ENCODE results near the gene AUTS2. TPM values are rescaled to one million over a fixed set of nuclear protein-coding genes. Genes with fewer than 3 reads are reported as not detected.

Gene AUTS2
- total and polyA plus RNA-seq, 2 donors (not counting 1 experiment from before 2014, with no cell fraction given), result 0.60 to 9.1 TPM

DNA sequence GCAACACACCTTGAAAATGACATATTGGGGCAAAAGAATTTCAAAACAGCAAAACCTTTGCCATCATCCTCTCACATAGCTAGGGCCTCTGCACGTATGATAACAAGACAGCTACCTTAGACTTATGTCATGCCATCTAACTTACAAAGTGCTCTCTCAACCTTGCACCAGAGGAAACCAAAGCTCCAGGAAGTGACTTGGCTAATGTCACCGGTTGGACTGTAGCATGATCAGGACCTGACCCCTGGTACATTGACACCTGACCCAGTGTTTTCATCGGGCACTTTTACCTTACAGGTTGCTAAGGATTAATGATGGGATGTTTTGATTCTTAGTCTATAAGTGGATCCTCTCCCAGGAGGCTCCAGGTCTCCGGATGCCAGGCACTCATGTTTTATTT is 1003.8 kb downstream of the AUTS2 start:
- TF ChIP-seq, protein P1, sequence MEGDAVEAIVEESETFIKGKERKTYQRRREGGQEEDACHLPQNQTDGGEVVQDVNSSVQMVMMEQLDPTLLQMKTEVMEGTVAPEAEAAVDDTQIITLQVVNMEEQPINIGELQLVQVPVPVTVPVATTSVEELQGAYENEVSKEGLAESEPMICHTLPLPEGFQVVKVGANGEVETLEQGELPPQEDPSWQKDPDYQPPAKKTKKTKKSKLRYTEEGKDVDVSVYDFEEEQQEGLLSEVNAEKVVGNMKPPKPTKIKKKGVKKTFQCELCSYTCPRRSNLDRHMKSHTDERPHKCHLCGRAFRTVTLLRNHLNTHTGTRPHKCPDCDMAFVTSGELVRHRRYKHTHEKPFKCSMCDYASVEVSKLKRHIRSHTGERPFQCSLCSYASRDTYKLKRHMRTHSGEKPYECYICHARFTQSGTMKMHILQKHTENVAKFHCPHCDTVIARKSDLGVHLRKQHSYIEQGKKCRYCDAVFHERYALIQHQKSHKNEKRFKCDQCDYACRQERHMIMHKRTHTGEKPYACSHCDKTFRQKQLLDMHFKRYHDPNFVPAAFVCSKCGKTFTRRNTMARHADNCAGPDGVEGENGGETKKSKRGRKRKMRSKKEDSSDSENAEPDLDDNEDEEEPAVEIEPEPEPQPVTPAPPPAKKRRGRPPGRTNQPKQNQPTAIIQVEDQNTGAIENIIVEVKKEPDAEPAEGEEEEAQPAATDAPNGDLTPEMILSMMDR (conservative IDR thresholded peaks at IDR 0.05 in 1 of 2, IDR thresholded peaks at IDR 0.05 in 1 of 2; ENCODE audit: low read depth in 1 of 2, low read length in 2 of 2), result no peak
- TF ChIP-seq EZH2 (IDR thresholded peaks at IDR 0.05; ENCODE audit: low read length, missing control alignments), result no peak
- DNase-seq (ENCODE audit: low read depth in 2 of 2), result no peak

DNA sequence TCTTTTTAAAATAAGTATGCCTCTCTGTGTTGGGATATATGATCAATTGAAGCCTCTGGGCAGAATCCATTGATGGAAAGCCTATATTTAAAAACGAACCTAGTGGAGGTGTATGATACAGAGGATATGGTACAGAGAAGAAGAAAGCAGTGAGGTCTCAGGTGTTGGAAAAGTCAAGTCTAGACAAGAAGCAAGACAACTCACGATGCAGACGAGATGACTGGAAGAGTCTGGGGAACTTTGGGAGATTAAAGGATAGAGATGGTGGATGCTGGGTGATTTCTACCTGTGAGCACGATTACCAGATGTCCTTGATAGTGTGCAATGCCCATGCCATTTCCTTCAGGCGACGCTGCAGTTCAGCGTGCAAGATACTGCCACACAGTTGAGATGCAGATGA is 1009.0 kb downstream of the AUTS2 start:
- Histone ChIP-seq H3K79me2 (ENCODE audit: control insufficient read depth, insufficient read depth, low read length) (no peaks in the 10 kb centered on the region), H3K4me1 (ENCODE audit: control insufficient read depth, extremely low read depth, insufficient read depth, low read length) (no peaks in the 10 kb centered on the region), H2AFZ (ENCODE audit: low read length) (no peak overlapping the region), H3K4me3 (replicated peaks in 1 of 4; ENCODE audit: control extremely low read depth in 1 of 4, insufficient read depth in 1 of 4, low read depth in 3 of 4, low read length in 4 of 4) (no peak overlapping the region), H4K20me1 (ENCODE audit: control insufficient read depth, extremely low read depth, insufficient read depth, low read length) (no peaks in the 10 kb centered on the region), H3K27ac (ENCODE audit: insufficient read depth, low read length) (no peak overlapping the region), H3K9ac (ENCODE audit: insufficient read depth, low read length) (no peak overlapping the region), H3K4me2 (ENCODE audit: extremely low read depth, insufficient read depth, low read length) (no peak overlapping the region), H3K36me3 (ENCODE audit: control insufficient read depth, insufficient read depth, low read length) (no peaks in the 10 kb centered on the region), H3K9me3 (ENCODE audit: control insufficient read depth, insufficient read depth, low read depth, low read length) (no peaks in the 10 kb centered on the region), H3K27me3 (ENCODE audit: control insufficient read depth, insufficient read depth, low read length) (no peaks in the 10 kb centered on the region)
- no peak for TF ChIP-seq EZH2 (IDR thresholded peaks at IDR 0.05; ENCODE audit: low read length, missing control alignments)
- TF ChIP-seq, protein P1 (conservative IDR thresholded peaks at IDR 0.05 in 1 of 2, IDR thresholded peaks at IDR 0.05 in 1 of 2; ENCODE audit: low read depth in 1 of 2, low read length in 2 of 2), result no peak
- no peak for DNase-seq (ENCODE audit: low read depth in 2 of 2)

More for the DNA sequence above, 1003.8 kb downstream of the AUTS2 start:
- no peaks in the 10 kb centered on the region for H3K36me3 ChIP-seq (ENCODE audit: control insufficient read depth, insufficient read depth, low read length)
- no peak overlapping the region for H3K4me3 ChIP-seq (replicated peaks in 1 of 4; ENCODE audit: control extremely low read depth in 1 of 4, insufficient read depth in 1 of 4, low read depth in 3 of 4, low read length in 4 of 4)
- H3K9ac ChIP-seq (ENCODE audit: insufficient read depth, low read length), result no peak overlapping the region
- no peaks in the 10 kb centered on the region for H4K20me1 ChIP-seq (ENCODE audit: control insufficient read depth, extremely low read depth, insufficient read depth, low read length)
- no peak overlapping the region for H3K4me2 ChIP-seq (ENCODE audit: extremely low read depth, insufficient read depth, low read length)
- no peaks in the 10 kb centered on the region for H3K4me1 ChIP-seq (ENCODE audit: control insufficient read depth, extremely low read depth, insufficient read depth, low read length)
- H3K79me2 ChIP-seq (ENCODE audit: control insufficient read depth, insufficient read depth, low read length), result no peaks in the 10 kb centered on the region
- no peak overlapping the region for H3K27ac ChIP-seq (ENCODE audit: insufficient read depth, low read length)
- no peaks in the 10 kb centered on the region for H3K9me3 ChIP-seq (ENCODE audit: control insufficient read depth, insufficient read depth, low read depth, low read length)
- H3K27me3 ChIP-seq (ENCODE audit: control insufficient read depth, insufficient read depth, low read length), result no peaks in the 10 kb centered on the region
- H2AFZ ChIP-seq (ENCODE audit: low read length), result no peak overlapping the region

DNA sequence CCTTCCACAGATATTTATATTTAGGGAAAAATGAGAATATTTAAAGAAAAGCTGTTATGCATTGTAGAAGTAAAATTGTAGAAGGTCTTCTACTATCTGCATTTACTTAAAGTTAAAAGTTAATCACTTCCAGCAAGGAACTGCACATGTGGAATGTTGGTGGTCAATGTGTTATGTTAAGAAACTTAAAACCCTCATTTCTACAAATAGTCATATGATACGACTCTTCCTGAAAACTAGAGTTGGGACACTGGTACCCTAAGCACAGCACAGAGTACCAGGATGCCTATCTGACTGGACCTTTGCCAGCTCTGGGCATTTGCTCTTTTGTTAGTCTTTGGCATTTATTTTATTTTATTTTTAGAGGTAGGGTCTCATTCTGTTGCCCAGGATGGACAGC is 1009.5 kb downstream of the AUTS2 start:
- H3K9me3 ChIP-seq (ENCODE audit: control insufficient read depth, insufficient read depth, low read depth, low read length), result no peaks in the 10 kb centered on the region
- no peaks in the 10 kb centered on the region for H3K79me2 ChIP-seq (ENCODE audit: control insufficient read depth, insufficient read depth, low read length)

More for the DNA sequence above, 1009.5 kb downstream of the AUTS2 start:
- Histone ChIP-seq H3K4me1 (ENCODE audit: control insufficient read depth, extremely low read depth, insufficient read depth, low read length) (no peaks in the 10 kb centered on the region), H3K27me3 (ENCODE audit: control insufficient read depth, insufficient read depth, low read length) (no peaks in the 10 kb centered on the region), H2AFZ (ENCODE audit: low read length) (no peak overlapping the region), H3K9ac (ENCODE audit: insufficient read depth, low read length) (no peak overlapping the region), H4K20me1 (ENCODE audit: control insufficient read depth, extremely low read depth, insufficient read depth, low read length) (no peaks in the 10 kb centered on the region), H3K27ac (ENCODE audit: insufficient read depth, low read length) (no peak overlapping the region), H3K4me3 (replicated peaks in 1 of 4; ENCODE audit: control extremely low read depth in 1 of 4, insufficient read depth in 1 of 4, low read depth in 3 of 4, low read length in 4 of 4) (no peak overlapping the region), H3K36me3 (ENCODE audit: control insufficient read depth, insufficient read depth, low read length) (no peaks in the 10 kb centered on the region), H3K4me2 (ENCODE audit: extremely low read depth, insufficient read depth, low read length) (no peak overlapping the region)
- no peak for TF ChIP-seq EZH2 (IDR thresholded peaks at IDR 0.05; ENCODE audit: low read length, missing control alignments)
- TF ChIP-seq, protein P1 (conservative IDR thresholded peaks at IDR 0.05 in 1 of 2, IDR thresholded peaks at IDR 0.05 in 1 of 2; ENCODE audit: low read depth in 1 of 2, low read length in 2 of 2), result no peak
- DNase-seq (ENCODE audit: low read depth in 2 of 2), result no peak
